Prostate gland (tissue), 2 donors: ENCODE data around the gene GTPBP2. TPM values are rescaled to one million over a fixed set of nuclear protein-coding genes. Genes with fewer than 3 reads are reported as not detected.

ENCODE experiments used
- DNase-seq: peaks from one replicate; pipeline ENCODE4 v3.0.0-alpha.2; 2019; ENCODE audit warnings: low spot score
- H3K27ac ChIP-seq, 2 donors: fragments of 200-600 bp; sonication (generic); 2 replicates each; pipeline ENCODE4 v1.5.1; 2017 to 2019
- H3K27me3 ChIP-seq: fragments of 200-600 bp; sonication (generic); replicated peaks from 2 replicates; pipeline ENCODE4 v1.5.1; 2019; ENCODE audit not compliant: insufficient read depth
- H3K36me3 ChIP-seq, 2 donors: fragments of 200-600 bp; sonication (generic); 1 replicate in 1 of 2; 2 replicates in 1 of 2; pipeline versions ENCODE4 v1.5.1 to v1.8.1; 2017 to 2019
- H3K4me1 ChIP-seq: fragments of 200-600 bp; sonication (generic); replicated peaks from 2 replicates; pipeline ENCODE4 v1.5.1; 2019
- H3K4me3 ChIP-seq, 2 donors: fragments of 200-600 bp; sonication (generic); 2 replicates each; pipeline ENCODE4 v1.5.1; 2017 to 2019
- H3K9me3 ChIP-seq: fragments of 200-600 bp; sonication (generic); 2 replicates; pipeline ENCODE4 v1.5.1; 2017
- POLR2A ChIP-seq: fragments of 450-650 bp; IDR thresholded peaks from one replicate; pipeline ENCODE4 v1.6.1; 2016; ENCODE audit warnings: antibody characterized with exemption, mild to moderate bottlenecking
- POLR2AphosphoS5 ChIP-seq: sonication (generic); formaldehyde crosslinking; IDR thresholded peaks from one replicate; pipeline ENCODE4 v1.6.1; 2017; ENCODE audit warnings: antibody characterized with exemption
- WGBS: methylation state at CpG from one replicate; pipeline ENCODE4 v1.1.5; 2018; 5-methylcytosine and 5-hydroxymethylcytosine counted together
- intact Hi-C: fragments of 100-400 bp; cut with DNase I; formaldehyde crosslinking; loops from one replicate; pipeline ENCODE4 v1.14.2; 2022
- total RNA-seq, 2 donors: library from RNA; depleted of rRNA; stranded (reverse); fragments of >200 nt; gene quantifications; one replicate each; pipeline ENCODE4 v1.1.0, GENCODE V29; 2016
- TF ChIP-seq, protein P1 (sequence below), 4 experiments: fragments of 200-600 bp in 2 of 4; fragments of 450-650 bp in 2 of 4; sonication (generic) in 2 of 4; IDR thresholded peaks; 1 replicate in 3 of 4; 2 replicates in 1 of 4; pipeline ENCODE4 v1.5.1; 2016 to 2019; ENCODE audit warnings: antibody characterized with exemption in 4 of 4, mild to moderate bottlenecking in 2 of 4, moderate library complexity in 2 of 4

GTPBP2 gene
- total RNA-seq, 2 donors from 2014 or later, result 22.4 to 54.9 TPM

DNA sequence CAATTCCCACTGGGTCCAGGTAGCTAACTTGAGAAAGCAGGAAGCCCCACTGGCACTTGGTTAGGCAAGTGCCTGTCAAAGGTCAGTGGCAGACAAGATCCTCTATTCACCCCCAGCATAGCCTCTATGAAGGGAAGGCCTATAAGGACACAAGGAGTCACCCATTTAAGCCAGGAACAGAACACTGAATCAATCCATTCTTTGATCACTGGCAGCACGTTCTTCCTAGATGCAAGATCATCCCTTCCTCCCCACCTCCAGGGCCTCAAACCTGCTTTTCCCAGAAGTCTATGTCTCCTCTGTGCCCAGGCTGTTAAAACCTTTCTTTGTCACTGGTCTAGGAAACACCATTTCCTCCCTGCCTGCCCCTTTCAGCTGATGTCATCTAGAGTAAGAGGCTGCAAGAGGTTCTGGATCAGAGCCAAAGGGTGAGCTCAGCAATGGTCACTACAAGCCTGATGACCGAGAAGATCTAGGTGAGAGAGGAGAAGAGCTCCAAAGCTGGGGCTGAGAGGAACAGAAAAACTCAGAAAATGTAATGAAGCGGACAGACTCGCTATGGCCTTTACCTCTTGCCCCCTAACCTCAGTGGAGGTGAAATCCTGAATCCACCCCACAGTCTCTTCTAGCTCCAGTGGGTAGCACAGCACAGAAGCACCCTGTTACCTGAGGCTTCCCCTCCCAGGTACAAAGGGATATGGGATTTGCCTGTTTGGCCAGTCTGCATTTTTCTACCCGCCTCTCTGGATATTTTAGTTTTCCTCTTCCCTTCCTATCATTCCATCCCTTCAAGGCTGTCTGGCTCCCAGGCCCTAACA is 1.8 kb downstream of the GTPBP2 start:
- Histone ChIP-seq H3K4me1 (peaks cover 9% of the 10 kb centered on the region), H3K36me3 (peaks cover 0 to 12% of the 10 kb centered on the region in 2 donors), H3K4me3 (no peak overlapping the region), H3K27me3 (no peaks in the 10 kb centered on the region), H3K9me3 (no peaks in the 10 kb centered on the region), H3K27ac (peak overlapping the region in 1 of 2 donors; percentile 45)
- TF ChIP-seq POLR2AphosphoS5 (no peak), POLR2A (no peak)
- TF ChIP-seq, protein P1, sequence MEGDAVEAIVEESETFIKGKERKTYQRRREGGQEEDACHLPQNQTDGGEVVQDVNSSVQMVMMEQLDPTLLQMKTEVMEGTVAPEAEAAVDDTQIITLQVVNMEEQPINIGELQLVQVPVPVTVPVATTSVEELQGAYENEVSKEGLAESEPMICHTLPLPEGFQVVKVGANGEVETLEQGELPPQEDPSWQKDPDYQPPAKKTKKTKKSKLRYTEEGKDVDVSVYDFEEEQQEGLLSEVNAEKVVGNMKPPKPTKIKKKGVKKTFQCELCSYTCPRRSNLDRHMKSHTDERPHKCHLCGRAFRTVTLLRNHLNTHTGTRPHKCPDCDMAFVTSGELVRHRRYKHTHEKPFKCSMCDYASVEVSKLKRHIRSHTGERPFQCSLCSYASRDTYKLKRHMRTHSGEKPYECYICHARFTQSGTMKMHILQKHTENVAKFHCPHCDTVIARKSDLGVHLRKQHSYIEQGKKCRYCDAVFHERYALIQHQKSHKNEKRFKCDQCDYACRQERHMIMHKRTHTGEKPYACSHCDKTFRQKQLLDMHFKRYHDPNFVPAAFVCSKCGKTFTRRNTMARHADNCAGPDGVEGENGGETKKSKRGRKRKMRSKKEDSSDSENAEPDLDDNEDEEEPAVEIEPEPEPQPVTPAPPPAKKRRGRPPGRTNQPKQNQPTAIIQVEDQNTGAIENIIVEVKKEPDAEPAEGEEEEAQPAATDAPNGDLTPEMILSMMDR (IDR thresholded peaks at IDR 0.05), result no peak
- intact Hi-C loops, result no loop called here
- DNase-seq, result peak; percentile 28
- WGBS, result 59% methylated on average over 5 of the region's 5 CpGs

DNA sequence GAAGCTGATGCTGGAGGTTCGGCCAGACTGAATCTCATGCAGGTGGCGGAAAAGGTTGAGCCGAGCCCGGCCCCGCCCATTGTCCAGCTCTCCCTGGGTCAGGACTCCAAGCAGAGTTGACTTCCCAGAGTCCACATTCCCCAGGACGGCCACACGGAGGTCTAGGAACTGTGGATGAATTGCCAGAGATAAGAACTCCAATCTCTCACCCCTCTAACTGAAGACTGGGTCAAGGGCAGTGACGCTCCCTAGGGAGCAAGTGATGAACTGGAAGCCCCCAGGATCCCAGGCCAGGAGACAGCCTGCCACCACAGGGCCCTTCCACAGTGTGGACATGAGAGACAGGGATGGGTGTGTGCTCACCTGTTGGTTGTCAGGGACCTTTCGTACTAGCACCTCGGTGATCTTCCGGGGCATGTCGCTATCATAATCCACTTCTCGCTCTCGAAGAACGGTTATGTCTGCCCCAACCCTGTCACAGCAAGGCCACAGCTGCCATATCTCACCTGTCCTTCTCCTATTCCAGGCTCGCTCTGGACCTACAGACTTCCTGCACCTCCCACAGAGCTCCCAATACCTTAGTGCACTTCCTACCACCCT is 3.6 kb downstream of the GTPBP2 start:
- WGBS, result 93% methylated on average over 16 of the region's 16 CpGs
- no peak overlapping the region for H3K4me3 ChIP-seq
- intact Hi-C loops, result no loop called here
- H3K36me3 ChIP-seq, result peaks cover 7 to 12% of the 10 kb centered on the region in 2 donors
- H3K9me3 ChIP-seq, result no peaks in the 10 kb centered on the region
- H3K27me3 ChIP-seq, result no peaks in the 10 kb centered on the region
- TF ChIP-seq POLR2AphosphoS5 (no peak), POLR2A (no peak)
- TF ChIP-seq, protein P1 (IDR thresholded peaks at IDR 0.05), result no peak
- H3K4me1 ChIP-seq, result peaks cover 9% of the 10 kb centered on the region
- DNase-seq, result no peak
- no peak overlapping the region for H3K27ac ChIP-seq

DNA sequence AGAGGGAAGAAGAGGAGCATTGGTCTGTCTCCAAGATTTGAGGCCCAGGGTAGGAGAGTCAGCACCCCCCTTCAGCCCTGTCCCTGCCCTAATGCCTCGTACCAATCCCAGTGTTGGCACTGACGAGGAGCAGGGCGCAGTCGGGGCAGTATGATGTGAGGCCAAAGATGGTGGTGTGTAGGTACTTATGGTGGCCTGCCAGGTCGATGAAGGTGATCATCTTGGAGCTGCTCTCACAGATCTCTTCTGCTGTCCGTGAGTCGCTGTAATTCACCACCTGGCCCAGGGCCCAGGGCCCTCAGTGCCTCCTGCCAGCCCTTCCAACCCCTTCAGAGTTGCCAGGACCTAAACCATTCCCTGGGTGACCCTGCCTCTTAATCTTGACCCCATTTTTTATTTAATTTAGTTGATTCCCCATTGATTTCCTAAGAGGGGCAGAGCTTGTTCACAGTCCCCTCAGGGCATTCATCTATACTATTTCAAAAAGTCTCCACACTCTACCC is 4.2 kb downstream of the GTPBP2 start:
- intact Hi-C loops, result no loop called here
- no peak overlapping the region for H3K4me3 ChIP-seq
- no peaks in the 10 kb centered on the region for H3K27me3 ChIP-seq
- TF ChIP-seq POLR2A (no peak), POLR2AphosphoS5 (no peak)
- TF ChIP-seq, protein P1 (IDR thresholded peaks at IDR 0.05), result no peak
- H3K27ac ChIP-seq, result no peak overlapping the region
- no peak for DNase-seq
- WGBS, result 90% methylated on average over 7 of the region's 7 CpGs
- peaks cover 7 to 12% of the 10 kb centered on the region in 2 donors for H3K36me3 ChIP-seq
- H3K9me3 ChIP-seq, result no peaks in the 10 kb centered on the region
- H3K4me1 ChIP-seq, result peaks cover 9% of the 10 kb centered on the region

DNA sequence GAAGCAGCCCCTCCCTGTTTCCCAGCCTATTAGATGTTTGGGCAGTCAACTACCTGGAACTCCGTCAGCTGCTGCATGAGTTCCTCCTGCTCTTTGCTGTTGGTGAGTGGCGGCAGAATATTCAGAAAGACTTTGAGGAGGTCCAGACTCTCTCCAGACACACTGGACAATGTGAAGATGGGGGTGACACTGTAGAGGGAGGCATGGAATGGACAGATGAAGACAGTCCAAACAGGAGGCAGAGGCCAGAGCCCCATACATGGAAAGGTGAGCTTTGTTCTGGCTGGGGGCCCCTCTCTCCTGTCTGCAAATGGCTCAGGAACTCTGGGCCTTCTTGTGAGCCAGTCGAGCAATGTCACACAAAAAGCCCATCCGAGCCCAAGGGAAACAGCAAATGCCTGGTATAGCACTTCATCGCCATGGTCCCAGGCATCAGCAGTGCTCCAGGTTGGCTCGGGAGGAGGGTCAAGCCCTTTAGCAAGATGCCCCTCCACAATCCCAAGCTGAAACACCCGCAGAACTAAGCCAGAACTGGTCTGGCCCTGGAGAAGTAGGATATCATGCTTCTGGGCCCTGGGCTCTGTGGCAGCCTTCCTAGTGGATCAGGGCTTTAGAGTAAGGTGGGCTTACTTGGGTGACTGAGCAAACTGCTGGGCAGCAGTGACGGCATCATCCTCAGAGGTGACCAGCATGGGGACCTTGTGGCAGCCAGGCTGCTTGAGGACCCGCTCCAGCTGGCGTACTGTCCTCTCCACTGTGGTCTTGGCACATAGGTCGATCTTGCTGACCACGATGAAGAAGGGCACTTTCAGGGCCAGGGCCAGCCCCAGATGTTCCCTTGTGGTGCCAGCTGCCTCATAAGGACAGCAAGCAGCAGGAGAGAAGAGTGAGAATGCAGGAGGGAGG is 4.9 kb downstream of the GTPBP2 start:
- Histone ChIP-seq H3K27me3 (no peaks in the 10 kb centered on the region), H3K4me1 (peaks cover 9% of the 10 kb centered on the region), H3K36me3 (peaks cover 7 to 12% of the 10 kb centered on the region in 2 donors), H3K4me3 (no peak overlapping the region), H3K9me3 (no peaks in the 10 kb centered on the region), H3K27ac (no peak overlapping the region)
- DNase-seq, result no peak
- intact Hi-C loops, result no loop called here
- TF ChIP-seq, protein P1 (IDR thresholded peaks at IDR 0.05), result no peak
- TF ChIP-seq POLR2AphosphoS5 (no peak), POLR2A (no peak)
- WGBS, result 84% methylated on average over 12 of the region's 12 CpGs
